ENCODE measurements around the gene MCM10.

Gene MCM10

GRCh38 chr10:13247246-13247645 lies 85.9 kb downstream of the MCM10 start:
- Histone ChIP-seq H3K9me2 (replicated peaks; ENCODE audit: insufficient read depth, low read length) (no peaks in the 10 kb centered on the region), H3K9ac (ENCODE audit: low read length) (no peak overlapping the region), H2AFZ (ENCODE audit: low read length) (no peak overlapping the region), H3K27me3 (replicated peaks; ENCODE audit: insufficient read depth, low read length) (no peaks in the 10 kb centered on the region), H4K20me1 (ENCODE audit: insufficient read depth, low read length) (no peaks in the 10 kb centered on the region), H3K4me3 (ENCODE audit: low read length) (no peak overlapping the region), H3F3A (ENCODE audit: insufficient read depth, low read length) (no peaks in the 10 kb centered on the region), H3K4me1 (ENCODE audit: low read length) (no peaks in the 10 kb centered on the region), H3K79me2 (ENCODE audit: low read length) (no peaks in the 10 kb centered on the region), H3K9me3 (replicated peaks; ENCODE audit: insufficient read depth, low read length) (no peaks in the 10 kb centered on the region), H3K27ac (ENCODE audit: low read length) (no peak overlapping the region), H3K36me3 (replicated peaks; ENCODE audit: insufficient read depth, low read length) (no peaks in the 10 kb centered on the region), H3K4me2 (ENCODE audit: low read depth, low read length) (no peak overlapping the region)
- no peak for TF ChIP-seq EZH2phosphoT487 (IDR thresholded peaks at IDR 0.05; ENCODE audit: low read length)
- no peak for TF ChIP-seq CTCF (IDR thresholded peaks at IDR 0.05; ENCODE audit: low read length)
- no peak for TF ChIP-seq EZH2 (optimal IDR thresholded peaks at IDR 0.05; ENCODE audit: low read depth, low read length)
- no peak for DNase-seq

- Histone ChIP-seq H3F3A (ENCODE audit: insufficient read depth, low read length) (no peaks in the 10 kb centered on the region), H3K27me3 (replicated peaks; ENCODE audit: insufficient read depth, low read length) (no peaks in the 10 kb centered on the region), H3K79me2 (ENCODE audit: low read length) (no peaks in the 10 kb centered on the region), H3K4me2 (ENCODE audit: low read depth, low read length) (no peak overlapping the region), H3K4me3 (ENCODE audit: low read length) (no peak overlapping the region), H3K36me3 (replicated peaks; ENCODE audit: insufficient read depth, low read length) (no peaks in the 10 kb centered on the region), H4K20me1 (ENCODE audit: insufficient read depth, low read length) (no peaks in the 10 kb centered on the region), H3K27ac (ENCODE audit: low read length) (no peak overlapping the region), H3K9ac (ENCODE audit: low read length) (no peak overlapping the region), H2AFZ (ENCODE audit: low read length) (no peak overlapping the region), H3K9me2 (replicated peaks; ENCODE audit: insufficient read depth, low read length) (no peaks in the 10 kb centered on the region), H3K4me1 (ENCODE audit: low read length) (no peaks in the 10 kb centered on the region), H3K9me3 (replicated peaks; ENCODE audit: insufficient read depth, low read length) (no peaks in the 10 kb centered on the region)
- TF ChIP-seq EZH2 (optimal IDR thresholded peaks at IDR 0.05; ENCODE audit: low read depth, low read length) (no peak), EZH2phosphoT487 (IDR thresholded peaks at IDR 0.05; ENCODE audit: low read length) (no peak), CTCF (IDR thresholded peaks at IDR 0.05; ENCODE audit: low read length) (no peak)
- DNase-seq, result no peak
These were observed 86.4 kb downstream of the MCM10 start for GRCh38 chr10:13247784-13248183.

- H3K27me3 ChIP-seq (replicated peaks; ENCODE audit: insufficient read depth, low read length), result no peaks in the 10 kb centered on the region
- H4K20me1 ChIP-seq (ENCODE audit: insufficient read depth, low read length), result no peaks in the 10 kb centered on the region
- H3F3A ChIP-seq (ENCODE audit: insufficient read depth, low read length), result no peaks in the 10 kb centered on the region
- no peaks in the 10 kb centered on the region for H3K9me3 ChIP-seq (replicated peaks; ENCODE audit: insufficient read depth, low read length)
- H3K9ac ChIP-seq (ENCODE audit: low read length), result no peak overlapping the region
- H3K79me2 ChIP-seq (ENCODE audit: low read length), result no peaks in the 10 kb centered on the region
- H3K36me3 ChIP-seq (replicated peaks; ENCODE audit: insufficient read depth, low read length), result no peaks in the 10 kb centered on the region
- no peak overlapping the region for H3K27ac ChIP-seq (ENCODE audit: low read length)
- TF ChIP-seq CTCF (IDR thresholded peaks at IDR 0.05; ENCODE audit: low read length), result no peak
- TF ChIP-seq EZH2phosphoT487 (IDR thresholded peaks at IDR 0.05; ENCODE audit: low read length), result no peak
- no peak for TF ChIP-seq EZH2 (optimal IDR thresholded peaks at IDR 0.05; ENCODE audit: low read depth, low read length)
- H3K4me1 ChIP-seq (ENCODE audit: low read length), result no peaks in the 10 kb centered on the region
- DNase-seq, result no peak
- H2AFZ ChIP-seq (ENCODE audit: low read length), result no peak overlapping the region
- no peak overlapping the region for H3K4me3 ChIP-seq (ENCODE audit: low read length)
- H3K4me2 ChIP-seq (ENCODE audit: low read depth, low read length), result no peak overlapping the region
- H3K9me2 ChIP-seq (replicated peaks; ENCODE audit: insufficient read depth, low read length), result no peaks in the 10 kb centered on the region
These were observed 92.4 kb downstream of the MCM10 start for GRCh38 chr10:13253726-13254125.

Measured in MM.1S (cell line).